Activated CD8-positive, alpha-beta memory T cell treated with anti-CD3 and anti-CD28 coated beads, Interleukin-2, amount 50 U/mL, for 24 hours (primary cell): ENCODE measurements around the gene NDEL1.
"Not testable (repeated sequence)": the region's sequence is repeated elsewhere in the genome, so short reads cannot be mapped to it uniquely, and the experiment has no call there.

Experiments
- DNase-seq: peaks from one replicate; pipeline ENCODE4 v3.0.0-alpha.2; 2020; ENCODE audit errors: extremely low read depth

NDEL1 gene

GRCh38 chr17:8435245-8436168 lies at the start of gene NDEL1:
Gene NDEL1 (plus strand): TSS chr17:8435884. CDS start chr17:8444272, 8,388 bp downstream.
- peak; percentile 96 for DNase-seq

GRCh38 chr17:8386841-8387240 lies 48.8 kb upstream of the NDEL1 start:
- DNase-seq = no peak

GRCh38 chr17:8387914-8388651 lies 47.6 kb upstream of the NDEL1 start:
- DNase-seq = no peak

- no peak for DNase-seq
These were observed 44.0 kb upstream of the NDEL1 start for GRCh38 chr17:8391711-8392110.

- DNase-seq = no peak
These were observed 43.4 kb upstream of the NDEL1 start for GRCh38 chr17:8392274-8392673.

- DNase-seq = no peak
These were observed 42.8 kb upstream of the NDEL1 start for GRCh38 chr17:8392674-8393469.

GRCh38 chr17:8393470-8394231 lies 42.0 kb upstream of the NDEL1 start:
- no peak for DNase-seq

GRCh38 chr17:8394497-8394896 lies 41.2 kb upstream of the NDEL1 start:
- DNase-seq = not testable (repeated sequence)

GRCh38 chr17:8397636-8398035 lies 38.0 kb upstream of the NDEL1 start, which contains the start of gene RNF222:
Gene RNF222 (minus strand): TSS chr17:8397827. CDS start chr17:8393461, 4,366 bp downstream.
- no peak for DNase-seq

- DNase-seq = no peak
These were observed 36.7 kb upstream of the NDEL1 start for GRCh38 chr17:8398980-8399379.

GRCh38 chr17:8401107-8401506 lies 34.6 kb upstream of the NDEL1 start:
- DNase-seq = no peak

- no peak for DNase-seq
These were observed 32.7 kb upstream of the NDEL1 start for GRCh38 chr17:8402921-8403536.

GRCh38 chr17:8405499-8406016 lies 30.1 kb upstream of the NDEL1 start:
- no peak for DNase-seq

- DNase-seq = no peak
These were observed 29.5 kb upstream of the NDEL1 start for GRCh38 chr17:8406174-8406573.

GRCh38 chr17:8408371-8408770 lies 27.3 kb upstream of the NDEL1 start:
- DNase-seq = no peak

GRCh38 chr17:8409966-8410882 lies 25.5 kb upstream of the NDEL1 start:
- peak; percentile 50 for DNase-seq

GRCh38 chr17:8410883-8411238 lies 24.8 kb upstream of the NDEL1 start:
- no peak for DNase-seq

GRCh38 chr17:8412089-8412488 lies 23.6 kb upstream of the NDEL1 start:
- DNase-seq = no peak

- DNase-seq = no peak
These were observed 22.4 kb upstream of the NDEL1 start for GRCh38 chr17:8413328-8413727.
